Globus pallidus (tissue), 1 donor: ENCODE measurements around the gene CDKN1C.

Experiments
- DNase-seq: peaks from one replicate; pipeline ENCODE4 v3.0.0-alpha.2; 2015; ENCODE audit warnings: low spot score

Gene CDKN1C

DNA sequence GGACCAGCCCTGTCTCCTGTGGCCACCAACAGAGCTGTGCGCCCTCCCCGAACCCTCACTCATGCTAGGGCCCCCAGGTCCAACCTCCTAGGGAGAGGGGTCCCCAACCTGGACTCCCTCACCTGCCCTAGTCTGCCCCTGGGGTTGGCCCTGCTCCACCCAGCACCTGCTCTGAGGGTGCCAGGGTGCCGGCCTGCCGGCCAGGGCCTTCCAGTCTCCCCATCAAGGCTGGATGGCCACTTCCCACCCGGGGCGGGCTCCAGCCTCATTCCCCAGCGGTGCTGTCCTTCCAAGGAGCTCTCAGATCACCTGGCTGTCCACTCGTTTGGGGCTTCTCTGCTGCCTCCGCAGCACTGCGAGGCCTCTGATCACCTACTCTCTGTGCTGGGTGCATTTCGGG is 39.1 kb downstream of the CDKN1C start:
- no peak for DNase-seq

DNA sequence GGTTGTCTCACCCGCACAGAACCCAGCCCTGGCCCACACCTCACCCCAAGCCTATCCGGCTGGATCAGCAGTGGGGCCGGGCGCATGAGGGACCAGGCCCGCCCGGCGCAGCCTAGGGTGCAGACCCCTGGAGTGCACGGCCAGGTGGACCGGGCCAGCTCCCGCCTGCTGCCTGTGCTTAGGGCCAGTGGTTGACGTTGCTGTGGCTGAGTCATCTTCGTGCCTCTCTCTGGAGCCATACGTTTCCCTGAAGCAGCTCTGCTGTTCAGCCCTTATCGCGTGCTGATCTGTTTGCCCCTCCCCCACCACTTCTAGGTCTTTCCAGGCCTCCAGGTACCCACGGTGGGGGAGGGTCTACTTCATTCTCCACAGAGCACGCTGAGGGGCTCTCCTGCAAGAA is 39.5 kb downstream of the CDKN1C start:
- DNase-seq: no peak

DNA sequence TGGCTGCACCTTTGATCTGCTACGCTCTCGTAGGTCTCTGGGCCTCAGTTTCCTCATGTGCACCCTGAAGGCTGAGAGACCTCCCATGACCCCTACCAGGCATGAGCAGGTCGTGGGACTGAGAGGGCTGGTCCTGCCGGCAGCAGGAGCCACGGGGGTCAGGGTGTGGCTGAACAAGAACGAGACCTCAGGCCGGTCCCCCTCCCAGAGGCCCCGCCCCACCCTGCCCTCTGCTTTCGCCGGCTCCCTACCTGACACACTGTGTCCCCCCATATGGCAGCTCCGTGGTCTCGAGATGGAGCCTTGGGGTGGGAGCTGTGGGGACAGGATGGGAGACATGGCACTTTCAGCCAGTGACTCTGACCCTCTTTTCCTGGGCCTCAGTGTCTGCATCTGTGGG is 40.6 kb downstream of the CDKN1C start:
- DNase-seq: no peak

DNA sequence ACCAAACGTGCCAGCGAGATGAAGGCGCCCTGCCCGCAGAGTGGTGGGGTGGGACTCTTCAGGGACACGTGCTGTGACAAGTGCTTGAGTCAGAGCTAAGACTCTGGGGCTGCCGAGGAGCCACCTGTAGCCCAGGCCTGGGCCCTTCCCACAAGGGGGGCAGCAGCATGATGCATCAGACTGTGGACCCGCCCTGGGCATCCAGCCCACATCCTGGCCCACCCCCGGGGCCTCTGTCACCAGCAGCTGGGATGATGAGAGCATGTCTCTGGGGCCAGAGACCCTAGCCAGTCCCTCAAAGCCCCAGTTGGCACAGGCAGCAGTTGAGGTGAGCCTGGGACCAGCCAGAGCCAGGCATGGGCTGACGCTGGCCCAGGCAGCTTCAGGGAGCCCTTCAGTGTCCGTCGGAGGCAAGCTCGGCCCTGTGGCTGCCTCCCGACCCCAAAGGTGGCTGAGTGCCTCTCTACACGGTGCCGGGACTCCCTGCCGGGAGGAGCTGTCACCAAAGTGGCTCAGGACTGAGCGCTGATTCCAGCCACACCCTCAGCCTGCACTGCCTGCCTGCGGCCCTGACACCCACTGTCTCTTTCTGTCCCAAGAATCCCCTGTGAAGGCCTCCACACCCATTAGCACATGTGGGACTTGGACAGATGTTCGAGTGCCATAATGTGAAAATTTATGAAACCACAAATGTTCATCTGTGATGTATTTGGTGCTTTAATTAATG is 41.3 kb downstream of the CDKN1C start:
- DNase-seq: no peak

DNA sequence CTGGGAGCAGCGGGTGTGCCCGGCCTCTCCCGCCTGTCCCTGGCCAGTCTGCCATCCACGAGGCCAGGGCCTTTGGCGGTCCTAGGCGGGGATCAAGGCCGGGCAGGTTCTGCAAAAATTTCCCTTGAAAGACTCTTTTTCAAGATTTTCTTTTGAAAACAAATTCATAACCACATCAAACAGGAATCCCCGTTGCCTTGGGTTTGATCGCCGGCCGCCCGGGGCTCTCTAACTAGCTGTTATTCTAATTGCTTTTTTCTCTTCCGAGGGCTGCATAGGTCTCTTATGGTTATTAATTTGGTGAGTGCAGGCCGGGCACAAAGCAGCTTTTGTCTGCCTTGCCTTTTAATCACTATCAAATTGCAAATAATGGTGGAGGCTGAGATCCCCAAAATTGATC is 42.0 kb downstream of the CDKN1C start:
- DNase-seq: no peak

DNA sequence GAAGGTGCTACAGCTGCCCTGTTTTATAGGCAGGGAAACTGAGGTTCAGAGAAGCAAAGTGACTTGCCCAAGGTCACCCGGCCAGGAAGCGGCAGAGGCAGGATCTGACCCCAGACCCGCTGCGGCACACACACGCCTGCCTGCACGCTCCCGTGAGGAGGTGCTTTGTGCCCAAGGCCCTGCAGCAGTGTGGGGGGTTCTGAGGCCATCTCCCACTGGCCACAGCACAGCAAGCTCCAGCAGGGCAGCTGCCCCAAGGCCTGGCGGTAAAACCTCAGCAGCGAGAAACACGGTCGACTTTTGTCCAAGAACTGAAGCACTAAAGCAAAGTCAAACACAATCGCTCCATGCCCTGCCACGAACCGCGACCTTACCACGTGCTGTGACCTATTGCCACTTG is 42.7 kb downstream of the CDKN1C start:
- DNase-seq: no peak

DNA sequence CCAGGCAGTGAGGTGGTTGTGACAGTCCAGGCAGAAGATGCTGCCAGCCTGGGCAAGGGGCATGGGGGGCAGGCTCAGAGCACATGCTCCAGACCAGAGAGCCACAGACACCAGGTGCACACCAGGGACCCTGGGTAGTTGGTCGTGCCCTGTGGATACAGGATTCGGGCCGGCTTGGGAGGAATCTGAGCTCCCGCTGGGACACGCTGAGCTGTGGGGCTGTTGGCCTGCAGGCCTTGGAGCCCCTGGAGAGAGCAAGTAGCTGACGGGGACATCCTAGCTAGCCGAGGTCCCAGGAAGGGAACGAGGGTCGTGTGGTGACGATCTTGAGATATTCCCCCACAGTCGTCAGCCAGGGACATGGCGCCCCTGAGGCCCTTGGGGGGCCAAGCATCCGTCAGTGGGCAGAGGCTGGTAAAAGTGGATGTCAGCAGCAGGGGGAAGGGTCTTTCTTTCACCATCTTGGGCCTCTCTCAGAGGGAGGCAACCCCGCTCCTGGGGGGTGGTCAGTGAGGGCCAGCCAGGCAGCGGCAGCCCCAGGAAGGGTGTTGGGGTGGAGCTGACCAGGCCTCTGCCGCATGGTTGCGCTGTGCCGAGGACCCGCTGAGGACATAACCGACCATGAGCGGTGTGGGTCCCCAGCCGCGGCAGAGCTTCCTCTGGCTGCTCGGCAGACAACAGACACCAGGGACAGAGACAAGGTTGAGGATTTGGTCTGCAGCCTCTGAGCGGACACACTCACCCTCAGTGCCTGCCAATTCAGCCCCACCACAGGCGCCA is 44.0 kb downstream of the CDKN1C start:
- no peak for DNase-seq

DNA sequence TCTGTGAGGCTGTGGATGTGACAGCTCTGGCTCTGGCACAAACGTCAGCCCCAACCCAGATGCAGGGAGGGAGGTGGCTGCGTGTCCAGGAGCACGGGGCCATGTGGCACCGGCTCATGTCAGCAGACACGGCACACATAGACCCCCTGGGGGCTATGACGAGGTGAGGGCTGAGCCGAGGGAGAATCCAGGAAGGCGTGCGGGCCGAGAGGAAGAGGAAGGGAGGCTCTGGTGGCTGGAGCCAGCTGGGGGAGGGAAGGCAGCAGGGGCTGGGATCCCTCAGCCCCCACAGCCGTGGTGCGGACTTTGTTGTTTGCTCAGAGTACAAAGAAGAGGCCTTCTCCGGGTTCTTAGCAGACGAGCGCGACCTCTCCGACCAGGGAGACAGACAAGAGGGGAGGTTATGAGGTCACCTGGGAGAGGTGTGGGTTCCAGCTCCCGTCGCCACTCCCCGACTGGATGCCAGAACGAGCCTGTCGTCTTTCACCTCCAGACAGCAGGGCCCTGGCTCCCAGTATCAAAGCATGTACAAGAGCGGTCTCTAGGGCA is 46.1 kb downstream of the CDKN1C start:
- DNase-seq: no peak

DNA sequence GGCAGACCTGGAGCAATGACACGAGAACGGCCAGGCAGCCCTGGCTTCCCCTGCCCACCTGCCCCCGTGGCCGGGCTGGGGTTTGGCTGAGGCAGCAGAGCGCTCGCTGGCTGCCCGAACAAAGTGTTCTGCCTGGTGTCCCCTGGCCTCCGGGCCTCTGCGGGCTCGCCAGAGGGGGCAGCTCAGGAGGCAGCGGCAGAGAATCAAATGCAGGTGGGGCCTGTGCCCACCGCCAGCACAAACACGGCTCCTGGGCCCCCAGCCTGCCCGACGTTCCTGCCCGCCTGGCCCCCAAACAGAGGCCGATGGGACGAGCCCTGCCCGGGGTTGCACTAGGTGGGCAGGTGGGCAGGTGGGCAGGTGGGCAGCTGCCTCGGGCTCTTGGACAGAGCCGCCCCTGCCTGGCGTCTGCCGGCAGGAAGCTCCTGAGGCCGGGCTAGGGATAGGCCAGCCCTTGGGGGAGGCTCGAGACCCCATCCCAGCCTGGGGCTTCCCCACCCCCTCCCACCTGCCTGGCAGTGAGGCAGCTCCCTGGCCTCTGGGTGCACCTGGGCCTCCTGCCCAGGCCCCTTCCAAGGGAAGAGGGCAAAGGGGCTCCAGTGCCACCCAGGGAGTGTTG is 46.8 kb downstream of the CDKN1C start:
- no peak for DNase-seq

DNA sequence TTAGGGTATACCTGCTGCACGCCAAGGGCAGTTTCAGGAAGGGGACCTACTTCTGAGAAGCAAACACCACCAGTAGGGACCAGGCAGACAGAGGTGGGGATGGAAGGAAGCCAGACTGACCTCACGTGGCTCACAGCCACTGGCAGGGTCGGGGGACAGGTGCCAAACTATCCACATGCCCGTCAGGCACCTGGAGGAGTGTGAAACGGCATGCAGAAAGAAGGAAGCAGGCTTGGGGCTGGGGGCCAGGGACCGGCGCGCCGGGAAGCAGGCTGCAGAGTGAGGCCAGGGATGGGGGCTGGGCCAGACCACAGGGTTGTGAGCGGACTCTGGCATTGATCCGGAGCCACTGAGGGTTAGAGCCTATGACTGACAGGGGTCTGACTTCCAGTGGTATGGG is 47.5 kb downstream of the CDKN1C start:
- no peak for DNase-seq

DNA sequence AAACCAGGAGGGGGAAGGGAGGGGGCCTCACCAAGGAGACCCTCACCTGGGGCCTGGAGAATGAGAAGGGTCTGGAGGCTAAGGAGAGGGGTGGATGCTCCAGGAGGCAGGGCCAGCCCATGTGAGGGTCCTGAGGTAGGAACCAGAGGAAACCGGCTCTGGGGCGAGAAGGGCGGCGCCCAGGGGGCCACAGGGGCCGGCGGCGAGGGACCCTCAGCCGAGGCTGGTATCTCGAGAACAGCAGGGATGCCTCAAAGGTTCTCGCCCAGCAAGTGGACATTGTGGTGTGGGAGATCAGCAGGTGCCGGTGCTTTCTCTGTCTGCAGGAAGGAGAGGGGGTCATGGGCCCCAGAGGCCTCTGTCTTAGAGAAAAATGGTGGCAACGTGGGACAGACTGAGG is 47.9 kb downstream of the CDKN1C start:
- no peak for DNase-seq

DNA sequence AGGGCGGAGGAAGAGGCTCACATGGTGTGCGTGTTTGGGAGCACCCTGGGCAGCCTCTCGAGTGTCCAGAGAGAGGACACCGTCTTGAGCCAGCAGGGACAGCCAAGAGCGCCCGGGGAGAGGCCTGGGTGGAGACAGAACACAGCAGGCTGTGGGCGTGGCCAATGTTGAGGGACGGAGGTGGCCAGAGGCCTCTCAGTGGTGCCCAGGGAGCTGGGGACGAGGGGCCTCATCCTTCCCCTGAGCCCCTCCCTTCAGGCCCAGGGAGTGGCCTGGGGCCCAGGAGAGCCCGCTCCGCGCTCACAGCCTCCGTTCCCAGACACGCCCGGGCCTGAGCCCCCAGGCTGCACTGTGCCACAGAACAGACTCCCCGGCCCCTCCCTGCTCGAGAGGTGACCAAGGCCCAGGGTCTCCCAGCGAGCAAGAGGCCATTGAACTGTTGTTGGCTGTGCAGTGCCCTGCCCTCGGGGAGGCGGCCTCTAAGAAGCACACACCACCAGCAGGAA is 48.4 kb downstream of the CDKN1C start:
- no peak for DNase-seq

DNA sequence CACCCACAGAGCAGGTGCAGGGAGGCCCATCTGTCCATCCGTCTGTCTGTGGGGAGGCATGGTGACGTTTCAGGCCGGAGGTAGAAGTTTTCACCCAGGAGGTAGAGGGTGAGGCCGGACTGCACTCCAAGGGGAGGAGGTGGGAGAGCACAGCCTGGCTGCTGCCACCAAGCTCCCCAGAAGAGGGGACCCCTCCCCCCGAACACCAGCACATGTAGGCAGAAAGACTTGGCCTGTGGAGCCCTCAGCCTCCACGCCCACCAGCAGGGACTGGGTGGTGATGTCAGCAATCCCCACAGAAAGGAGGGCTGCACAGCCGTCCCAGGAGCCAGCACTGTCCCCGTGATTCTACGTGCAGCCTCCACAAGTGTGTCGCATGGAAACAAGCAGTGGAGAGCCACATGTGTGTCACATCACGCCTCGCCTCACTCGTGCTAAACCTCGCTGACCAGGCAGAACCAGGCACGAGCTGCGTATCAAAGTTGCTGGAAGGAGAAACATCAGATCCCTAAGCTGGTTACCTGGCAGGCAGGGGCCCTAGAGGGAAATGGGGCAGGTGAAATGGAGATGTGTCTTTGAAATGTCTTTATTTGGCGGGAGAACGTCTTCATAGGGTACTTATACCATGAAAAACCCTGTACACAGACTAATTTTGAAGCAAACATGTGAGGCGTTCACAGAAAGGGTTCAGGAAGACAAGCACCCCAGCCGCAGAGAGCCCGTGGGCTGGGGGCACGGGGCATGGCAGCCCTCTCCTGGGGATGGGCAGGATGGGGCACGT is 49.1 kb downstream of the CDKN1C start:
- no peak for DNase-seq

DNA sequence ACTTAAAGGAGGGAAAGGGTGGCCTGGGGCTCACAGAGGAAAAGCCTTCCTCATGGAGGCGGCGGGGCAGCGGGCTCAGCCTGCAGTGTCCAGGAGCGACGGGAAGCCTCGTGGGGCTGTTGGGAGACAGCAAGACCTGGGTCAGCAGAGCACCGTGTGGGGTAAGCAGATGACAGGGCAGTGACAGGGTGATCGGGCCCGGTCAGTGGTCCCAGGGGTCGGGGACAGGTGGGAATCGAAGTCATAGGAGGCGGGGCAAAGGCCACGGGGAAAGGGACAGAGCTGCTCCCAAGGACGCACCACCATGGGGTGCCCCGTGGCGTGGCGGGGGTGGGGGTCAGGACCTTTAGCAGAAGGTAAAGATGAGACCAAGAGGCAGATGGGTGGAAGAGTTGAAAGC is 49.8 kb downstream of the CDKN1C start:
- DNase-seq: no peak

DNA sequence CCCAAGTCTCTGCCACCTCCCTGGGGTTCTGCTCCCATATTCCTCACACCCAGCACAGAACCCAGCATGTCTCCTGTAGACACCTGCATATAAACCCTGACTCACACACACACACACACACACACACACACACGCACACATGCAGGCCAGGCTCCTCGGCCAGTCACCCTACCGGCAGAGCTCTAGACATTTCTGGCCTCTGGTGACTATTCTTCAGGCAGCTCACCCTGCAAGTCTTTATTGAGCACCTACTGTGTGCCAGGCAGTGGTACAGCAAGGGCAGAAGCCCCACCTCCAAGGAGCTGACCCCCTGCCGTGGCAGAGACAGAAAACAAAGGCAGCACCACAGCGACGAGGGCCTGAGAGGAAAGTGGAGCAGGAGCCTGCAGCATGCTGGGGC is 50.3 kb downstream of the CDKN1C start:
- DNase-seq: no peak

DNA sequence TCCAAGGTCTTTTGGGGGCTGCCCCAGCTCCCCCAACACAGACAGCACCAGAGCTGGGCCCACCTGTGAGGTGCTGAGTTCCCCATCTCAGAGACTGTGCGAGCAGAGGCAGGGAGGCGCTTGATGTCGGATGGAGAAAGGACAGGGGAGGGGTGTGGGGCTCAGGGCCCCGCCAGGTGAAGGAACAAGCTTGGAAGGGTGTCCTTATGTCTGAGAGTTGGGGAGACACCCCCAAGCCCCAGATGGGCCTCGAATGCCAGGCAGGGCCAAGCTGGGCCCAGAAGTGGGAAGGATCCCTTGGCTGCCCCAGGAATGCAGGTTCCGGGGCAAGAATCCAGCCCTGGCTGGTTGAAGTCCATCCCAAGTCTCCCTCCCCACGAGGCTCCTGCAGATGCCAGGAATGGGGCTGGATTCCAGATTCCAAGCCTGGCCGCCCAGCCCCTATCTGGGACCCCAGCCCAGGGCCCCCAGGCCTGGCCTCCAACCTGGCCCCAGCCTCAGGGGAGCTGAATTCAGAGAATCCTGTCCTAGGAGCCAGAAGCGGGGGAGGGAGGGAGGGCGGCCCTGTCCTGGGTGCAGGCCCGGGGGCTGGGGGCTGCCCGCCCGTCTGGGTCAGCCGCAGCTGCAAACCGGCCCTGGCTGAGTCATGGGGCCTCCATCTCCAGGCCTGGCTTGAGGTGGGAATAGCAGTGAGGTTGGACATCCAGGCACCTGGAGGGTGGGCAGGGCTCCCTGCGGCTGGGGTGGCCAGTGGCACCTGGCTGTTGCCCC is 50.9 kb downstream of the CDKN1C start:
- DNase-seq: no peak

DNA sequence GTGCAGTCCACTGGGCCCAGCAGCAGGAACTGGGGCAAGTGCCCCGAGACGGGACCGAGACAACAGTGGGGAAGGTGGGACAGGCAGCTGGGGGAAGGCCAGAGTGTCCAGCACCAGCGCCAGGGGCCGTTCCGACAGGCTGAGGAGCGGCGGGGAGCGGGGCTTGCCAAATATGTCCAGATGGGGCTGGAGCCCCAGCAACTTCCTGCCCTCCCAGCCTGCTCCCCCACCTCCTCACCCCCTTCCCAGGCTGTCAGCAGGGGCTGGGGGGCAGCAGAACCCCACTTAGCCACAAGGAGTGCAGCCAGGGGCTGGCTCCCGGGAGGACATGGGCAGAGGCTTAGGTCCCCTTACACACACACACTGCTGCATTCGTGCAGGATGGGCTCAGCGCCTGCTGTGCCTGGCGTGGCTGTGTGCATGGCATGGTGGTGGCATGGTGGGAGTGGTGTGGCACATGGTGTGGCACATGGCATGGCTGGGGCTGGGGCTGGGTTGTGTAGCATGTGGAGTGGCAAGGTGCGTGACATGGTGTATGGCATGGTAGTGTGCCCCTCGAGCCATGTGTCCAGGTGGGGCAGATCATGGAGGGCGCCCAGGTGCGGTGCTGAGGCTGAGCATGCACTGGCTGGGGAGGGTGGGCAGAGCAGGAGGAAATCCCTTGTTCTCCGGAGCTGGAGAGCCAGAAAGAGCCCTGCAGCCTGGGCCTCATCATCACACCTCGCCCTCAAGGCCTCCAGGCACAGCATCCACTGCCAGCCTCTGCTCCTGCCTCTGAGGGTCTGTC is 51.7 kb downstream of the CDKN1C start:
- no peak for DNase-seq
